Gastrocnemius medialis (tissue), 4 donors: Measurements from ENCODE around the gene EIF2S2. TPM values are rescaled to one million over a fixed set of nuclear protein-coding genes. Genes with fewer than 3 reads are reported as not detected.

Experiments used
- ATAC-seq, 2 donors: fragments of 150-250 bp; one replicate each; pipeline ENCODE4 v1.9.1; 2016
- DNase-seq, 2 donors: peaks; one replicate each; pipeline ENCODE4 v3.0.0-alpha.2; 2019
- H3K27ac ChIP-seq, 4 donors: fragments of 200-600 bp; sonication (generic); 1 replicate in 1 of 4; 2 replicates in 3 of 4; pipeline ENCODE4 v1.5.1; 2016 to 2018; ENCODE audit warnings: mild to moderate bottlenecking in 2 of 4, moderate library complexity in 1 of 4
- H3K27me3 ChIP-seq, 3 donors: fragments of 200-600 bp; sonication (generic) in 2 of 3; 1 replicate in 1 of 3; 2 replicates in 2 of 3; pipeline versions ENCODE4 v1.5.1 to v1.6.0; 2016 to 2019; ENCODE audit warnings: mild to moderate bottlenecking in 1 of 3, moderate library complexity in 1 of 3
- H3K36me3 ChIP-seq, 2 donors: fragments of 200-600 bp; sonication (generic) in 1 of 2; one replicate each; pipeline ENCODE4 v1.5.1; 2017 to 2018
- H3K4me1 ChIP-seq, 2 donors: fragments of 200-600 bp; sonication (generic) in 1 of 2; one replicate each; pipeline ENCODE4 v1.5.1; 2016 to 2017; ENCODE audit warnings: mild to moderate bottlenecking in 2 of 2
- H3K4me3 ChIP-seq, 4 donors: fragments of 200-600 bp; sonication (generic) in 3 of 4; 1 replicate in 1 of 4; 2 replicates in 3 of 4; pipeline ENCODE4 v1.5.1; 2016 to 2019; ENCODE audit warnings: mild to moderate bottlenecking in 2 of 4
- H3K9me3 ChIP-seq, 3 donors: fragments of 200-600 bp; sonication (generic) in 2 of 3; 1 replicate in 1 of 3; 2 replicates in 2 of 3; pipeline ENCODE4 v1.5.1; 2016 to 2019
- CTCF ChIP-seq, 5 experiments: fragments of 450-650 bp in 3 of 5; fragments of 200-600 bp in 2 of 5; sonication (generic) in 2 of 5; IDR thresholded peaks in 4 of 5; conservative IDR thresholded peaks in 1 of 5; 1 replicate in 4 of 5; 2 replicates in 1 of 5; pipeline ENCODE4 v1.5.1; 2016 to 2019; ENCODE audit warnings: antibody characterized with exemption in 5 of 5, mild to moderate bottlenecking in 3 of 5, moderate library complexity in 3 of 5
- POLR2A ChIP-seq, 2 donors: fragments of 450-650 bp; IDR thresholded peaks; one replicate each; pipeline ENCODE4 v1.6.1; 2017; ENCODE audit warnings: antibody characterized with exemption in 2 of 2, mild to moderate bottlenecking in 2 of 2, moderate library complexity in 2 of 2
- in situ Hi-C, 4 donors: fragments of 200-750 bp; cut with MboI; loops; one replicate each; pipeline versions ENCODE4 v1.15.0 to v1.8.0; 2017; ENCODE audit warnings: low sequenced_read_pairs in 4 of 4
- intact Hi-C: fragments of 100-400 bp; cut with DNase I; formaldehyde crosslinking; loops from one replicate; pipeline ENCODE4 v1.15.1; 2023; ENCODE audit warnings: low total_unique reads
- total RNA-seq, 4 donors: library from RNA; depleted of rRNA; stranded (reverse); fragments of >200 nt; gene quantifications; one replicate each; pipeline versions ENCODE4 v1.1.0 to v1.2.3, GENCODE V29; 2016

The EIF2S2 gene
- total RNA-seq, 4 donors from 2014 or later = 79.0 to 85.2 (median 83.9) TPM

- in situ Hi-C loops = loop anchor here (10.0 to 25.0 kb wide), 3 partner anchors 122 to 132 kb away; no protein-coding TSS in a partner anchor
- H3K27ac ChIP-seq = no peak overlapping the region
- no peak overlapping the region for H3K4me3 ChIP-seq
- H3K4me1 ChIP-seq = peaks cover 16 to 37% of the 10 kb centered on the region in 2 donors
- no peaks in the 10 kb centered on the region for H3K9me3 ChIP-seq
- intact Hi-C loops = loop anchor here (5.0 kb wide), 1 partner anchor 274 kb away; no protein-coding TSS in a partner anchor
- DNase-seq = no peak
- H3K36me3 ChIP-seq = no peaks in the 10 kb centered on the region
- no peak for ATAC-seq
- no peaks in the 10 kb centered on the region for H3K27me3 ChIP-seq
- TF ChIP-seq CTCF (IDR thresholded peaks at IDR 0.05 in 4 of 5, conservative IDR thresholded peaks at IDR 0.05 in 1 of 5) (no peak), POLR2A (IDR thresholded peaks at IDR 0.05) (no peak)
These were observed 45.5 kb downstream of the EIF2S2 start for GRCh38 chr20:34066476-34067090.

GRCh38 chr20:34065260-34065659 is 46.8 kb downstream of the EIF2S2 start:
- DNase-seq (no peak), ATAC-seq (no peak)
- no peaks in the 10 kb centered on the region for H3K9me3 ChIP-seq
- intact Hi-C loops (loop anchor here (5.0 kb wide), 1 partner anchor 273 kb away; no protein-coding TSS in a partner anchor), in situ Hi-C loops (loop anchor here (10.0 to 25.0 kb wide), 3 partner anchors 120 to 130 kb away; no protein-coding TSS in a partner anchor)
- no peaks in the 10 kb centered on the region for H3K36me3 ChIP-seq
- TF ChIP-seq POLR2A (IDR thresholded peaks at IDR 0.05) = no peak
- TF ChIP-seq CTCF (IDR thresholded peaks at IDR 0.05 in 4 of 5, conservative IDR thresholded peaks at IDR 0.05 in 1 of 5) = no peak
- H3K27me3 ChIP-seq = no peaks in the 10 kb centered on the region
- H3K27ac ChIP-seq = no peak overlapping the region
- no peak overlapping the region for H3K4me3 ChIP-seq
- H3K4me1 ChIP-seq = peaks cover 16 to 40% of the 10 kb centered on the region in 2 donors

- ATAC-seq (no peak), DNase-seq (no peak)
- TF ChIP-seq CTCF (IDR thresholded peaks at IDR 0.05 in 4 of 5, conservative IDR thresholded peaks at IDR 0.05 in 1 of 5) (no peak), POLR2A (IDR thresholded peaks at IDR 0.05) (no peak)
- Histone ChIP-seq H3K9me3 (no peaks in the 10 kb centered on the region), H3K27me3 (no peaks in the 10 kb centered on the region), H3K27ac (no peak overlapping the region), H3K4me1 (peaks cover 12 to 33% of the 10 kb centered on the region in 2 donors), H3K36me3 (no peaks in the 10 kb centered on the region), H3K4me3 (no peak overlapping the region)
- intact Hi-C loops (no loop called here), in situ Hi-C loops (loop anchor here (10.0 to 25.0 kb wide), 3 partner anchors 119 to 129 kb away; no protein-coding TSS in a partner anchor)
These were observed 47.8 kb downstream of the EIF2S2 start for GRCh38 chr20:34064286-34064685.

- ATAC-seq = no peak
- TF ChIP-seq CTCF (IDR thresholded peaks at IDR 0.05 in 4 of 5, conservative IDR thresholded peaks at IDR 0.05 in 1 of 5) = no peak
- no peak for TF ChIP-seq POLR2A (IDR thresholded peaks at IDR 0.05)
- no peaks in the 10 kb centered on the region for H3K36me3 ChIP-seq
- H3K9me3 ChIP-seq = no peaks in the 10 kb centered on the region
- DNase-seq = no peak
- peaks cover 0 to 22% of the 10 kb centered on the region in 2 donors for H3K4me1 ChIP-seq
- H3K4me3 ChIP-seq = no peak overlapping the region
- H3K27me3 ChIP-seq = no peaks in the 10 kb centered on the region
- intact Hi-C loops (no loop called here), in situ Hi-C loops (loop anchor here (10.0 to 25.0 kb wide), 3 partner anchors 118 to 128 kb away; no protein-coding TSS in a partner anchor)
- no peak overlapping the region for H3K27ac ChIP-seq
These were observed 49.2 kb downstream of the EIF2S2 start for GRCh38 chr20:34062570-34063482.
